ENCODE measurements around the gene DRAXIN.

DRAXIN gene

DNA sequence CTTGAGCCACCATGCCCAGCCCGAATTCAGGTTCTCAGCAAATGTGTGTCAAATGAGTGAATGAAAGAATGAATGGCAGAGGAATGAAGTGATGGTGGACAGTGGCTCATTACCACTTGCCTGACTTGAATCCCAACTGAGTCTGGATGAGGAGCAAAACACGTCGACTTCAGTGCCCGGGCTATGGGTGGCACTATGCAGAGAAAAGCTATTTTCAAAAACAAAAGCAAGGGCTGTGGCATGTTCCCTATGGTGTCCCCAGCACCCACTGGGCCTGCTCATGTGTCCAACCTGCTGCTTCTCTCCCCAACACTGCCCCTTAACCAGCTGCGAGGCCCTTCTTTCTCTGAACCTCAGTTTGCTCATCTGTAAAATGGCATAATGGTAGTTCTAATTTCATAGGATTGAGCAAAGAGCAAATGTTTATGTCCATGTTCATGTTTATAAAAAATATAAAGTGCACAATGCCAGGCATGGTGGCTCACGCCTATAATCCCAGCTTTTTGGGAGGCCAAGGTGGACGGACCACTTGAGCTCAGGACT lies 6.2 kb upstream of the DRAXIN start:
- no peak for DNase-seq (ENCODE audit: low read depth)

DNA sequence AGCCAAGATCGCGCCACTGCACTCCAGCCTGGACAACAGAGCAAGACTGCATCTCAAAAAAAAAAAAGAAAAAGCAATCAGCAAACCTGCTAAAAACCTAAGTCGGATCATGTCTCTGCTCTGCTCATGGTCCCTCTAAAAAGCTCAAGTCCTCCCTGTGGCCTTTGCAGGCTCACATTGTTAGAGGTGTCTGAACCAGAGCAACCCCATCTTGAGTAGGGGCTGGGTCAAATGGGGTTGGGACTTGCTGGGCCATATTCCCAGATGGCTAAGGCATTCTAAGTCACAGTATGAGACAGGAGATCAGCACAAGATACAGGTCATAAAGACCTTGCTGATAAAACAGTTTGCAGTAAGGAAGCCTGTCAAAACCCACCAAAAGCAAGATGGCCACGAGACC lies 3.0 kb upstream of the DRAXIN start:
- no peak for DNase-seq (ENCODE audit: low read depth)

DNA sequence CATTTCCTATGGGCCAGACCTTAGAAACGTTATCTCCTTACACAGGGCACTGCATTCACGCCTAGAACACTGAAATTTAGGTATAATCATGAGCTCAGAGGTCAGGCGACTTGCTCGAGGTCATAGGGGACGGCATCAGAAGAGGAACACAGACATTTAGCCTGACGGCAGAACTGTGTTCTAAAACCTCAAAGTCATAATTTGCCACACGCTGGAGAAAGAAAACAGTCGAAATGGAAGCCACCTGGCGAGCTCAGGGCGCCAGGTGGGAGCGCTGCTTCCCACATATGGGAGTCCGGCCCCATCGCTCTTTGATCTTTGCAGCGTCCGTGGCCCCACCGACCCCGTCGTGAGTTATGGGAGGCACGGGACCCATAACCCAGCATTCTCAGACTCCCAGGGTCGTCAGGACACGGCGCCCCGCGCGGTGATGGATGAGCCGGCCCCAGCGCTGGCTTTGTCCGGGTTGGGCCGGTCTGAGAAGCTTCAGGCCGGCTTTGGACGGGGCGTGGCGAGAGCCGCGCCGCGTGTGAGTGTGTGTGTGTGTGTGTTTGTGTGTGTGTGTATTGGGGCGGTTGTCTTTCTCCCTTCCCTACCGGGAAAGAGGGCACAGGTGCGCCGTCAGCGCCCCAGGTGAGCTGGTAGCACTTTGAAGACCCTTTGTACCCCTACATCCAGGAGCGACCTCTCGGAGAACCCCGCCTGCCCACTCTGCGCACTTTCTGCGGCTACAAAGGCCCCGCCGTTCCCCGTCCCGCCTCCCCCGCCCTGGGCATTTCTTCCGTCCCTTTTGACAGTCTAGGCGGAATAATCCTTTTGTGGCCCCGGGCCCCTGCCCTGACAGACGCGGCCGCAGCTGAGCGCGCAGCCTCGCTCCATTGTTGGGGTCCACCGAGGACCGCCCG lies 861 bp upstream of the DRAXIN start:
- no peak for DNase-seq (ENCODE audit: low read depth)

DNA sequence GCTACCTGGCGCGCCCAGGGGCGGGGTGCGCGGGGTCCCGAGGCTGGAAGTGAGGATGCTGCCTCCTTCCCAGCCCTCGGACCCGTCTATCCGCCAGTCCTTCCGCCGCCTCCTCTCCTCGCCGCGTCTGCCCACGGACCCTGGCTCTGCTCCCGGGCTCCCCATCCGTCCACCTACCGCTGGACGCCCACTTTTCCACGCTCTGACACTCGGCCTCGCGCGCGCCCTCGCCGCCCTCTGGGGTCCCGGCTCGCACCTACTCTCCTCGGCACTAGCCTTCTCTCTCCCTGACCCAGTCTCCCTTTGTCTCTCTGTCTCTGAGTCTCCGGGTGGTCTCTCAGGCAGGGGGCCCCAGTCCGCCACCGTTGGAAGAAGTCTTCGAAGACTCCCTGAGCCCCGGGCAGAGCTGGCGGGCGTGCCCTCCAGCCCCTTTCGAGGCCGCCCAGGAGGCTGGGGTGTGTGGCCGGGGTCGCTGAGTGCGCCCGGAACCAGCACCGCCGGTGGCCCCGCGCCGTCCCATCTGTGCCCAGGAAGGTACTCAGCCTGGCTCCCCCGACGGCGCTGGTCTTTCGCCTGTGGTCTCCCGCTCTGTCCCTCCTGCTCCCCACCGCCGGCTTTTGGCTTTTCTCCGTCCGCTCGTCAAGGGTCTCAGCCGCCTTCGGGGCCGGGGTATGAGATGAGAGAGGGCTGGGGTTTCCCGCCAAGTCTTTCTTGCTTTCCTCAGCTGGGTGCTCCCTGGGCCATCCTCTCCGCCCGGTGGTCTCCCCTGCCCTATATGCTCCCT lies 610 bp downstream of the DRAXIN start:
- no peak for DNase-seq (ENCODE audit: low read depth)

DNA sequence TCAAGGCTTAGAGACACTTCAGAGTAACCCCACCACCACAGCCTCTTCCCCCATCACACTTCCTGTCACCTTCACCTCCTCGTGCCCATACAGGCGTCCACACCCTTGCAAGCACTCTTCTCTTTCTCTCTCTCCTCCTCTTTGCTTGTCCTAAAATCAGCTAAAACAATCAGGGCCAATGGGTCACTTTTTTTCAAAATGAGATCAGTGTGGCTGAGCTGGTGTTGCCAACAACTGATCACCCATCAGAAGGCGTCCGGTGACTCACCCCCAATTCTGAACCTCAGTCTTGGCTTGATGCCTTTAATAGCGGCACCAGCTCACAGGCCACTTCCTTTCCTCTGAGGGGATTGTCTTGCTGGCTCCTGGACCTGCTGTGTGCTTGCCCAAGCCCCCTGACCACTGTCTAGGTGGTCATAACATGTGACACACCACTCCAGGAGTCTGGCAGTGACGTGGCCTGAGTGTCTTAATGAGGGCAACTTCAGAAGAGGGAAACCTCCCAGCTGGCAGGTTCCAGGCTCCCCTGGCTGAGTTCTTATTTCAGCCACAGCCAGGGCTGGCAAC lies 1.6 kb downstream of the DRAXIN start:
- DNase-seq (ENCODE audit: low read depth) = no peak

DNA sequence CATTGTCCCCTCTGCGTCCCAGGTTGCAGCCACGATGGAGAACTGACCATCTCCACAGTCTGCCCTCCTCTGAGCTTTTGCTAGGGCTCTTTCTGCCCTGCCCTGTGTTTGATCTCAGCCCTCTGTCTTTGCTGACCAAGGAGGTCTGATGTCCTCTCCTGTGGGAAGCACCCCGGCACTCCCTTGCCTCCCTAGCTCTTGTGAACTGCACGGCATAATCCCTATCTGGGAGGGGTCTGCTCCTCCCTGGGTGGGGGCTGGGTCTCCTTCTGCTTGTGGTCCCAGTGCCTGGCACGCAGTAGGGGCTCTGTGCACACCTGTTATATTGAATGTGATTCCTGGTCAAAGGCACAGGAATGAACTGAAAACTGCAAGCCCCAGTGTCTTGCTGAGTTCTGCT lies 2.4 kb downstream of the DRAXIN start:
- DNase-seq (ENCODE audit: low read depth) = no peak

DNA sequence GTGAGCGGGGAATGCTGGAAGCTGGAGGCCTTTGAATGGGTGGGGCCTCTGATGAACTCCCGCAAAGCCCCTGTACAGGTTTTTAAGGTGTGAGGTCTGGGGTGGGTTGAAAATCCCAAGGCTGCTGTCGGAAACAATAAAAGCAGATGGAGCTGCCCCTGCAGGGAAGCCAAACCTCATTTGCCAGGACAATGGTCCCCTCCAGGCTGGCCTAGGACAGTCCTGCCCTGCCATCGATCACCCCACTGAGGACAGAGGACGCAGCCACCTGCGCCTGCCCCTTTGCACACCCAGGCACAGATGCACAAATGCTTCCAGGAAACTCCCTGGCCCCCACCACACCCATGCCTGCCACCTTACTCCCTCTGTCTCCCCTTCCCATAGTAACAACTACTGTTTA lies 4.4 kb downstream of the DRAXIN start:
- DNase-seq (ENCODE audit: low read depth) = no peak

DNA sequence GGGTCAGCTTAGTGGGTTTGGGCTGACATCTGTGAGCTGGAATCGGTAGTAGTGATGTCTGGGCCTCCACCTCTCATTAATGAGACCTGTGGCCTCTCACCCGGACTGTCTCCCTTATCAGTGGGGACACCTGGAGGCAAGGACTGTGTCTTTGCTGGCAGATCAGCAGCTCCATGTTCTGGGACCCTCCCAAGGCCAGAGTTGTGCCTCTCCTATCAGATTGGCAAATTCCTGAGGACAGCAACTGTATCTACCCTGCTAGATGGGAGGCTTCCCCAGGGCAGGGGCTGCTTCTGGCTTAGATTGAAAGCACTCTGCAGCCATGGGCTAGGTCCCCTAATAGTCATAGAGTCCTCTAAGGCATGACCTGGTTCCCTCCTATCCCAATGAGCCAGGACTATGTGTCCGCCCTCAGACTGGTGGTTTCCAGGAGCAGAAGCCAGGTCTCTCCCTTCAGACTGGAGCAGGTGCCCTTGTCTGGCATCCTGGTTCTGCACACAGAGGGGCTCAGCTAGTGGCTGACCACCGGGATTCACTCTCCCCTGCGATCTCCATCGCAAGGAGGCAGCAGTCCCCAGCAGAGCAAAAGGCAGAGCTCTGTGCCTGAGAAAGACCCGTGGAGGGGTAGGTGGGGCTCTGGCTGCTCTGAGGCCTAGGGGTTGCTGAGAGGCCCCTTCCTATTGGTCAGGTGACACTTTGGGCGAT lies 5.8 kb downstream of the DRAXIN start:
- DNase-seq (ENCODE audit: low read depth) = no peak

DNA sequence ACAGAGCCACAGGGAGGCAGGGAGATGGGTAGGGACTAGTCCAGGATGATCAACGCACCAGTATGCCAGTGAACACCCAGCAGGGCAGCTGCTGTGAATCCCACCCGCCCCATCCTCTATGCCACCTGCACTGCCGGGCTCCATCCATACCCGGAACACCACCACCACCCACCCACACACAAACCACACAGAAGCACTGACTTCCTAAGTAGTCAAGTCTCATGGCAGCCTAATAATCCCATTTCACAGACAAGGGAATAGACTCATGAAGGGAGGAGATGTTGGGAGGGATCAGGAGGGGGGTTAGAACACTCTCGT lies 6.3 kb downstream of the DRAXIN start:
- DNase-seq (ENCODE audit: low read depth) = no peak

DNA sequence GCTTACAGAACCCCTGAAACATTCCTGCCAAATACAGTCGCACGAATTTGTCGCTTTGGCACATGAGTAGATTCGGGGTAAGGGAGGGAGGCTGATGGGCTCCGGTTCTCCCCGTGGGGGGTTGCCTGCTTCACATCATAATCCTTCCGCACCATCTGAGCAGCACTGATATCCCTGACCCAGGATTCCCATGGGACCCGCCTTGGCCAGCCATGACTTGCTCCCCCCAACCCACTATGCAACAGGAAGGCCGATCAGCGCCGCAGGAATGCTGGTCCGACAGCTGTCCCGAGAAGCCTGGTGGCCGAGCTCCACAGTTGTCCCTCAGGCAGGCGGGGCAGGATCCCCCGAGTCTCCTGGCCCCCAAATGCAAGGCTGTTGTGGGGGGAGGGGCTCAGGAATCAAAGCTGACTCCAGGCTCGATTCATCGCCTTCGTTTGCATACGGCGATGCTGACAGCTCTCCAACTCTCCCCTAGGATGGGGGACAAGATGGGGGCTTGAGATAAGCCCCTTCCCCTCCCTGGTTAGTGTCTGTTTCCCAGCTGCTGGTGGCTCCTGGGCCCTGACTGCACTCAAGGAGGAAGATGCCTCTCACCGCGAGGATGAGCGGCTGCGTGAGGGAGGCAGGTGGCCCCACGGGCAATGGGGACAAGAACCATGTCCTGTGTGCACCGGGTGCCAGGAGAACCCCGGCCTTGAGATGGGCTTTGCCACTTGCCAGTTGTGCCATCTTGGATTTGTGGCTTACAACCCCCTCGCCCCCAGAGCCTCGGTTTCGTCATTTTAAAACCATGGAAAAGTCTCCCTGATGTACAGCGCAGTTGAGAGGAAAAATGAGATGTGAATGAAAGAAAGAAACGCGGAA lies 9.3 kb downstream of the DRAXIN start:
- DNase-seq (ENCODE audit: low read depth) = no peak

DNA sequence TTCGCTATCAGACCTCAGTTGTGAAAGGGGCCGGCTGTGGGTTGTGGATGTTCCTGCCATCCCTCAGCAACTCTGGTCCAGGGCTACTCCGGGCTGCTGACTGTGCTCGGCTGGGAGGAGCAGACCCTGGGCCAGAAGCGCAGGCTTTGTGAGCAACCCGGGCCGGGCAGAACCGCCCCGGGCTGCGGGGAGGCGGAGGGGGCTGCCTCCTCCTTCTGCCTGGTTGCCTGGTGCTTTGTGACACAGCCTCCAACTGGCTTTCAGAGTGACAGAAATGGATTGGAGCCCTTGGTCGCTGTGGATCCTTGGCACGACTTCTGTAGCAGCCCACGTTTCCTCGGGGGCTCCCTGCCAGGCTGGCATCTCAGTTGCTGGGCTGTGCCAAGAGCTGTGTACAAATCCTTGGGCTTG lies 10.0 kb downstream of the DRAXIN start:
- no peak for DNase-seq (ENCODE audit: low read depth)

DNA sequence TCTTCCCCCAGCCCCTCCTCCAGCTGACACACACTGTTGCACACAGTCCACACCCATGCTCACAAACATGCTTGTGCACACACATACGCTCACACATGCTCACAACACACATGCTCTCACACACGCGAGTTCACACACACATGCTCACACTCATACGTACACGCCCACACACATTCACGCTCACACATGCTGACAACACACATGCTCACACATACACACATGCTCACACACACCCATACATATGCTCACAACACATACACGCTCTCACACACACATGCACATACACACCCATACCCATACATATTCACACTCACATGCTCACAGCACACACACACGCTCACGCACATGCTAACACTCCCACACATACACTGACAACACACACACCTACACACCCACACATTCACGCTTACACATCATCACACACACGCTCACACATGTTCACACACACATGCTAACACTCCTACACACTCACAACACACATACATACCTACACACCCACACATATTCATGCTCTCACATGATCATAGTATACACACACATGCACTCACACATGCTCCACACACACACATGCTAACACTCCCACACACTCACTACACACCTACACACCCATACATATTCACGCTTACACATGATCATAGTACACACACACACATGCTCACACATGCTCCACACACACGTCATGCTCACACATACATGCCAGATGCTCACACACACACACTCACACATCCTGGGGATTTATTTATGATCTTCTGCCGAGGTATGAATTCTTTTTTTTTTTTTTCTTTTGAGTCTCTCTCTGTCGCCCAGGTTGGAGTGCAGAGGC lies 10.7 kb downstream of the DRAXIN start:
- DNase-seq (ENCODE audit: low read depth) = no peak

DNA sequence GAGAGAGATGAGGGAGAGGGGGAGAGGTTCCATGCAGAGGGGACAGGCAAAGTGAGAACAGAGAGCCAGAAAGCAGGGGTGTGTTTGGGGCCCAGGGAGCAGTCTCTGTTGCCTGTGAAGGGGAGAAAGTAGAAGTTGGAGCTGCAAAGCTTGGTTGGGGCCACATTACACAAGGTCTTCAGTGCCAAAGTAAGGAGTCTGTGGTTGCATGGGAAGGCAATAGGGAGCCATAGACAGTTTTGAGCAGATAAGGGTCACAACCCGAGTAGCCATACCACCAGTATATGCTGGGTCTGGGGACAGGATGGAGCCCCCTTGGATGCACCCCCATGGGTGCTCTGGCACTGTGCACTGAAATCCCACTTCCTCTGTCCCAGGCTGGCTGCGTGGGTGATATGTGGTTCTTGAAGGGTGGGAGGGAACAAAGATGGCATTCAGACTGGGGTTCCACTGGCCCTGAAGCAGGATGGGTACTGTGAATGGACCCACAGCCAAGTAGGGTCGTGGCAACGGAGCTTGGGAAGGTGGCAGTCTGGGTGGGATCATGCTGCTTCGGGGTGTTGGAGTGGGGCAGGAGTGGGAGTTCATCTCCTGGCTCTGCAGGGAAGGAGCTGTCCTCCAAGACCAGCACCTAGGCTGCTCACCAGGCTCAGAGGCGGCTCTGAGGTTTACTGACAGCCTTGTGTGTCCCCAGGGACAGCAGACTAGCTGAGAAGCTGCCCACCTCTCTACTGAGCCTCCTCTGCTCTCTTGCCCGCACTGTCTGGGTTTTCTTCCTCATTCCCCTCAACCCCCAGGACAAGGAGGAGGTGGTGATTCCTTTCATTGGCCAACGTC lies 12.1 kb downstream of the DRAXIN start:
- no peak for DNase-seq (ENCODE audit: low read depth)

DNA sequence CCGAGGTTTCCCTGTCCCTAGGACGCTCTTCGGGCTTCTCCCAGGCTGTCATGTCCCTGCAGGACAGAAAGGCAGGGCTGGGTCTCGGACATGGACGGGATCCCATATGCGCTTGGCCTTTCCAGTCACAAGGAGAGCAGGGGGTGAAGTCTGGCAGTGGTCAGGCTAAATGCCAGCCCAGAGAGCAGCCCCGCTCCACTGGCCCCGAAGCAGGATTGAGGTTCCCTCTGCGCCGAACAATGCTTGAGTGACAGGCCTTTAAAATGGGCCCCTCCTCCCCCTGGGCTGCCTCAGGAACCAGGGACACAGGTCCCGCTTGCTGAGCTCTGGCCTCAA lies 12.7 kb downstream of the DRAXIN start:
- DNase-seq (ENCODE audit: low read depth) = no peak

DNA sequence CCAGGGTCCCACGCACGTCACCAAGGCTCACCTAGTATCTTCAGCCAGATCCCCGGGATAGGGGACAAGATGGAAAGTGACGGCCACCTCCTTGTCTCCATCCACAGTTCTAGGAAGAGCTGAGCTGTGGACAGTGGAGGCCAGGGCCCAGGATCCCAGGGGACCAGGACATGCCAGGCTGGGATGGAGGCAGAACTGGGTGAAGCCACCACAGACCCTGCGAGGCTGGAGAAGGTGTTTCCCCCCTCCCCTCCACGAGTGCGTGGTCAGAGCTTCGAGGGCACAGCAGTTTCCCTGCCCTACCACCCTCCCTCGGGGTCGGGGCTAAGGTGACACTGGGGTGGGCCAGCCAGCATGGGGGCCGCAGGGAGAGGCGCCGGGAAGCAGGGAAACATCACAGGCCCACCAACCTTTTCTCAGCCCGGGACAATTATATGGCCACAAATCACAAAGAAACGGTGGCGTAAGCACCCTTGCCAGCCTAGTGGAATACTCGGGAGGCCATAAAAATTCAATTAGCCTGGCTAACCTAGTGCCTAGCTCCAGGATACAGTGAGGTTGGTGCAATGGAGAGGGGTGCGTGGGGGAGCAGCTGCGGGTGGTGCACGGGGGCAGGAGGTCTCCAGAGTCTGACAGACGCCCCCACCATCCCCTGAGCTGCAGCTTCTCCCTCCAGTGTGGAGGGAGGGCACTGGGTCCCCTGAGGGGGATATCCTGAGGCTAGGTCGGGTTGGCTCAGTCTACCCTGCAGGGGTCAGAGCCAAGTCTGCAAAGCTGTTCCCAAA lies 13.4 kb downstream of the DRAXIN start:
- DNase-seq (ENCODE audit: low read depth) = no peak

DNA sequence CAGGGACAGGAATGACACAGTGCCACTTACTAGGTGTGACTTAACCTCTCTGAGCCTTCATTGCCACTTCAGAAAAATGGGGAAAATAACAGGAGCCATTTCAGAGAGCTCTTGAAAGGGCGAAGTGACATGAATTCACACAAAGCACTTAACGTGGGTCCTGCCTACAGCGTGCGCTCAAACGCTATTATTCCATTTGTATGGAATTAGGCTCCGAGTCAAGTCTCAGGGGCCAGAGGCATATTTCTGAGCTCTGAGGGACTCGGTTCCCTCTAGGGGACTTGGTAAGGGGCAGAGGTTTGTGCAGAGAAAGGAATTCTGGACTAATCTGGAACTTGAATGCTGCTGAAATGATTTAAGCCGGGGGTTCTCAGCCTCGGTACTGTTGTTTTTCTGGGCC lies 14.1 kb downstream of the DRAXIN start:
- DNase-seq (ENCODE audit: low read depth) = no peak

DNA sequence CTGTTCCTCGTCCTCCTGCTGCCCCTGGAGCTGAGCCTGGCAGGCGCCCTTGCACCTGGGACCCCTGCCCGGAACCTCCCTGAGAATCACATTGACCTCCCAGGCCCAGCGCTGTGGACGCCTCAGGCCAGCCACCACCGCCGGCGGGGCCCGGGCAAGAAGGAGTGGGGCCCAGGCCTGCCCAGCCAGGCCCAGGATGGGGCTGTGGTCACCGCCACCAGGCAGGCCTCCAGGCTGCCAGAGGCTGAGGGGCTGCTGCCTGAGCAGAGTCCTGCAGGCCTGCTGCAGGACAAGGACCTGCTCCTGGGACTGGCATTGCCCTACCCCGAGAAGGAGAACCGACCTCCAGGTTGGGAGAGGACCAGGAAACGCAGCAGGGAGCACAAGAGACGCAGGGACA lies 14.8 kb downstream of the DRAXIN start:
- DNase-seq (ENCODE audit: low read depth) = no peak

DNA sequence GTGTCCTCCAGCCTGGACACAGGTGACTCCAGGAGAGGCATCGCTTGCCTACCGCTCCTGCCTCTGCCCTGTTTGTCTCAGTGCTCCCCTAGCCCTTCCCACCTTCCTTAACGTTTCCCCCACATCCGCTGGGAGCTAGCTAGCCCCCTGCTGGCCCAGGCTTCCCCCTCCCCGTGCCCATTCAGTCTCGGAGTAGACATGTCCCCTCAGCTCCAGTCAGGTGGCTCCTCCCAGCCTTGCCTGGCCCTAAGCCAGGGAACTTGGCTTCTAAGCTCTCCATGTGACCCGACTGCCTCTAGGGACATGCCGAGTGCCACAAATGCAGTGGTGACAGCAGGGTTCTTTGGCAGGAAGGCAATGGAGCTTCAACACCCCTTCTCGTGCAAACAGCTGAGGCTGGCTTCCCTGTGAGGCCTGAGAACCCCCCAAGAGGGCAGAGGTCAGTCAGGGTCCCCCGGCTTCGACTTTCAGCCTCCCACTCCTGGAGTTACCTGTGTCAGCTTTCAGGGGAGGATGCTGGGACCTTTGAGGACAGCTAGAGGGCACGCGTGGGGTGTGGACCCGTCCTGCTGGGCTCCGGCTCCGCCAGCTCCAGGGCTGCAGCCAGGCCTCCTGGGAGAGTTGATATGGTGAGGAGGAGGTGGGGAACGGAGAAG lies 16.2 kb downstream of the DRAXIN start:
- DNase-seq (ENCODE audit: low read depth) = no peak
